ENCODE data around the gene MGME1.
A peak's percentile ranks its signal among the peaks of the same experiment; 100 is the strongest.

The MGME1 gene, protein sequence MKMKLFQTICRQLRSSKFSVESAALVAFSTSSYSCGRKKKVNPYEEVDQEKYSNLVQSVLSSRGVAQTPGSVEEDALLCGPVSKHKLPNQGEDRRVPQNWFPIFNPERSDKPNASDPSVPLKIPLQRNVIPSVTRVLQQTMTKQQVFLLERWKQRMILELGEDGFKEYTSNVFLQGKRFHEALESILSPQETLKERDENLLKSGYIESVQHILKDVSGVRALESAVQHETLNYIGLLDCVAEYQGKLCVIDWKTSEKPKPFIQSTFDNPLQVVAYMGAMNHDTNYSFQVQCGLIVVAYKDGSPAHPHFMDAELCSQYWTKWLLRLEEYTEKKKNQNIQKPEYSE

DNA sequence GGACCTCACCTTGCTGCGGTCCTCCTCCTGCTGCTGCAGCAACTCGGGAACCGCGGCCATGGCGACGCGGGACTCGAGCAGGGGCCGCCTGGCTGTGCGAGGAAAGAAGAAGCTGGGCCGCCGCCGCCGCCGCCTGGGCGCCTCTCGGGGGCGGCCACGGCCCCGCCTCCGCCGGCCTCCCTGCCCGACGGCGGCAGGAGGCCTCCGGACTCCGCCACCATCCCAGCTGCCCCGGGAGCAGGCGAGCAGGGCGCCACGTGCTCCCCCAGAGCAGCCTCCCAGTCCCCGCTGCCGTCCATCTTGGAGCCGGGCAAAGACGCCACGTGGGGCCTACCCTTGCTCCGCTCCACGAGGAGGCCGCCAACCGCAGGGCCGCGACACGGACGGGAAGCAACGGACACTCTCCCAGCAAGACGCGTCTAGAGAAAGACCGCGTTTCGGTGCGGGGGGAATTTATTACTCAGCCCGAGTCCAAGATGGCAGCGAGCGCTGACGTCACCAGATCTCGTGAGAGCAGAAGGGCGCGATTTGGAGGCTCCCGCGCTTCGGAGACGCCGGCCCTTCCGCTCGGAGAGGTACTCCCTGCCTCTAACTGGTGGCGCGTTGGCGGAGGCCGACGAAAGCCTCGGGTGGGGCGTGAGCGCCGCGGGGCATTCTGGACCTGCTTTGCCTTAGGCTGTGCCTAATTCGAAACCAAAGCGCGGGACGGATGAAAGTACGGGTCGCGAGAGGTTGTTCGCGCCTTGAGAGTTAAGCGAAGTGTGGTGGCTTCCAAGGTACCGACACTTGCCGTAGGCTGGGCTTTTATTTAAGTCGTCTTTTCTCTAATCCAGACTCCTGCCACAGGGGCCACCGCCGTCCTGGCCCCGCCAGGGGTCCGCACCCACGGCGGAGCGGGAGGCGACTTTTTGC, at the start of gene MGME1, which contains the start of gene SNX5:
Gene MGME1, plus strand, starts transcription at position 653 of the 912 bp plus-strand sequence. CDS start 842 bp downstream, outside the sequence.
Gene SNX5, minus strand, starts transcription at position 429 of the 912 bp plus-strand sequence. Its CDS starts 369 bp downstream, at position 60.
- DNase-seq, result peak; percentile 100

GRCh38 chr20:17919149-17919548, 49.7 kb upstream of the MGME1 start:
- DNase-seq, result no peak

GRCh38 chr20:17921774-17922173, 47.0 kb upstream of the MGME1 start:
- no peak for DNase-seq

GRCh38 chr20:17925141-17925939, 43.5 kb upstream of the MGME1 start:
- no peak for DNase-seq

GRCh38 chr20:17925940-17926300, 42.9 kb upstream of the MGME1 start:
- DNase-seq, result no peak

DNA sequence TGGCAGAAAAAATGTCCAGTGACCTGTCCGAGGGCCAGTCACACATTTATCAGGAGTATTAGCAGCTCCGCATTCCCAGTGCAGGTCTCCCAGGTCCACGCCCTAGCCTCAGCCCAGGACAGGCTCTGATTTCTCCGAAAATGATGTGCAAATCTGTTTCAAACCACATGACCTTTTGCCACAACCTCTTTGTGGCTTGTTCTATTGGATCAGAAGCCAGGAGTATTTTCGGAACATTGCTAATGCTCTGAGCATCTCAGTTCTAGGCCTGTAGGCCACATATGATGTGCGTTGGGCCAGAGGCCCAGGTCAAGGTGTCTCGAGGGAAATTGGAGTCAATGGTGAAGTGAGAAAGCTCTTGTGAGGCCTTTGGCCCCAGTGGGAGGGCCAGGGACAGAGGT, 40.6 kb upstream of the MGME1 start:
- DNase-seq, result no peak

- DNase-seq, result no peak
These were observed 40.0 kb upstream of the MGME1 start for GRCh38 chr20:17928633-17929311.

GRCh38 chr20:17931513-17931912, 37.3 kb upstream of the MGME1 start:
- no peak for DNase-seq

- no peak for DNase-seq
These were observed 36.4 kb upstream of the MGME1 start for GRCh38 chr20:17932396-17932795.

DNA sequence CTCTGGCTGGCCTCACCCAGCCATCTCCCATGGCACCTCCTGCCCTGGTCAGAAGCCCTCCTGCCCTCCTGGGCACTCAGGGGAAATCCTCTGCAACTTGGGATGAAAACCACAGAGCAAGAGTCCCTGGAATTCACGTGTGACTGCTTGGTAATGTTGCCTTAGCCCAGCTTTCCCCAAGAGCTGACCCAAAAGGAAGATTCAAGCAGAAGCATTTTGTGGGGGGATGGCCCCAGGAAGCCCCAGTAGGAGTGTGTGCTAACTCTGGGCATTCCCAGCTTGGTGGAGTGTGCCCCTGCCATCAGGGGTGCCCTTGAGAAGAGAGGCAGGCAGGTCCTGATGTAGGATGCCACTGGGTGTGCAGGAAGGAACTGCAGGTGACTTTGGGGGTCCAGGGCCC, 35.7 kb upstream of the MGME1 start:
- no peak for DNase-seq

GRCh38 chr20:17933711-17934110, 35.1 kb upstream of the MGME1 start:
- DNase-seq, result no peak

DNA sequence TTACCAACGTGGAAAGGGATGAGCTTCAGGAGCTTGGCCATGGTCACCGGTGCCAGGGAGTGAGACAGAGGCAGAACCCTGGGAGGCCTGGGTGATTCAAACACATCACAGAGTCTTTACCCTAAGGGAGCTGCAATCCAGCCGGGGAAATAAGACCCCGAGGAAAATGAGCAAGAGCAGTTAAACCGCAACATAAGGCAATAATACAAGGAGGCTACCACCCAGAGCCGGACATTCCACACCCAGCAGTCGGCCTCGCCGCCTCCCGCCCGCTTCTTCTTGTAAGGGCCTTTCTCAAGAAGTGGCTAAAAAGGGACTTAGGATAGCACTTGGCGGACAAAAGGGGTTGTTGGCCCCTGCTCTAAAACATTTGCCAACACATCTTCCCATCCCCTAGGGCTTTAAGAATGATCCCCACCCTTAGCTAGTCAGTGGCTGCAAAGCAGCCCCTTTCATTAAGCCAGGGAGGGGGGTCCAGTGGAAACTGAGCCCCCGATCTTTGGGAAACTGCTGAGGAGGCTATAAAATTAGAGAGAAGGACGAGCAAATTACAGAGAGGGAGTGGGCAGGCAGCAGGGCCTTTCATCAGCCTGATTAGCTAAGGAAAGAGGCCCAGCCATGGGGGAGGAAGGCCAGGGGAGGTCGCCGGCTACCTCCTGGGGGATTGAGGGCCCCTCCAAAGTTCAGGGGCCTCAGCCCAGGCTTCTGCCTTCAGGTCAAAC, 34.5 kb upstream of the MGME1 start:
- DNase-seq, result no peak

DNA sequence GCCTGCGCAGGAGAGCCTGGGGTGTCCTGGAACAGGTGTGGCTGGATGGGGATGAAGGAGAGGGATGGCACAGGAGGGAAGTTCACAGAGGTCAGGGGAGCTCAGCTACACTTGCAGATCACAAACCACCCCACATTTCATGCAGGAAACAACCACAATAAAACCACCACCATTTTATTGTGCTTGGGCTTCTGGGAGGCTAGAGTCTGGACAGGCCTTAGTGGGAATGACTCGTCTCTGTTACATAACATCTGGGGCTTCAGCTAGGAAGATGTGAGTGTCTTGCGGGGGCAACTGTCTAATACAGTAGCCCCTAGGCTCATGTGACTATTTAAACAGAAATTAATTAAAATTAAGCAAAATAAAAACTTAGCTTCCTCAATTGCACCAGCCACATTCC, 33.6 kb upstream of the MGME1 start:
- no peak for DNase-seq

DNA sequence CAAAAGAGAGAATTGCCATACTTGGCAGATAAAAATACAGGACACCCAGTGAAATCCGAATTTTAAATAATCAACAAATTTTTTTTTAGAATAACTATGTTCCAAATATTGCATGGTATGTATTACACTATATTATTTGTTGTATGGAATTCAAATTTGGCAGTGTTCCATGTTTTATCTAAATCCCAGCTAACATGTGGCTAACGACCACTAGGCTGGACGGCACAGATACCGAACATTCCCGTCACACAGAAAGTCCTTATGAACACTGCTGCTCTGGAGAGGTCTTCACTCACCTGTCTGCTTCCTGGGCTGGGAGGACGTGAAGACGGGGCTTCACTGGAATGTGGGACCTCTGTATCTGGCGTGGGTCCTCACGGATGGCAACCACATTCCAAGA, 33.1 kb upstream of the MGME1 start:
- no peak for DNase-seq

- no peak for DNase-seq
These were observed 32.5 kb upstream of the MGME1 start for GRCh38 chr20:17936286-17936760.

- no peak for DNase-seq
These were observed 31.8 kb upstream of the MGME1 start for GRCh38 chr20:17936761-17937732.

GRCh38 chr20:17938871-17939619, 29.8 kb upstream of the MGME1 start:
- peak; percentile 43 for DNase-seq

DNA sequence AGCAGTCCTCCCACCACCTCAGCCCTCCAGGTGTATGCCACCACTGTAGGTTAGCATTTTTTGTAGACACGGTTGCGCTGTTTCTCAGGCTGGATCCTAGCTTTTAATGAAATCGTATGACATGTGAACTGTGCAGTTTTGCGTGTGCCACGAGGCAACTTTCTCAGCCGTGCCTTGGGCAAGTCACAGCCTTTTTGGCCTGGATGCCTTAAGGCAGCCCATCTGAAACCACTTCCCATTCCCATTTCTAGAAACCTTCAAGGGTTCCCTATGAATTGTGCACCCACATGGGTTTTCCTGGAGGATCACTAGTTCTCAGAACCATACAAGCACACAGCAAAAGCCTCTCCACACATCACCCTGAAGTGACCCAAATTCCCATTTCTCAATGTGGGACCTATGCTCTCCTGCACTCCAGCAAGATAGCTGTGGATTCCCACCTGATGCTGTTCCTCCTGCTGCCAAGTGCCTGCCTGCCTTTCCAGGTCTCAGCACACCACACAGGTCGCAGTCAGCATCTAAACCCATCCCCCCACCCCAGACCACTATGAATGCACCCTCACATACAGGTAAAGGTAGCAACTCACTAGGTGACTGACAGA, 29.1 kb upstream of the MGME1 start:
- no peak for DNase-seq
